ENCODE results near the gene CDK2AP2. TPM values are rescaled to one million over a fixed set of nuclear protein-coding genes. Genes with fewer than 3 reads are reported as not detected.

Gene CDK2AP2
- total RNA-seq, 1 donor from 2014 or later, result 45.0 TPM

- peaks cover 6% of the 10 kb centered on the region for H3K36me3 Mint-ChIP-seq (ENCODE audit: low read depth, unreplicated experiment)
- H3K27ac Mint-ChIP-seq (ENCODE audit: unreplicated experiment), result no peak overlapping the region
- no peak overlapping the region for H3K9ac ChIP-seq (ENCODE audit: low read length)
- no peak overlapping the region for H2AFZ ChIP-seq (ENCODE audit: low read depth, low read length)
- H3K4me1 ChIP-seq (ENCODE audit: insufficient read depth, low read length), result no peaks in the 10 kb centered on the region
- peaks cover 5% of the 10 kb centered on the region for H3K36me3 ChIP-seq (ENCODE audit: insufficient read depth, low read length)
- no peaks in the 10 kb centered on the region for H3K27me3 Mint-ChIP-seq (ENCODE audit: low read depth, unreplicated experiment)
- no peak for FAIRE-seq
- peaks cover 13% of the 10 kb centered on the region for H4K20me1 ChIP-seq (ENCODE audit: insufficient read depth, low read length)
- H3K4me2 ChIP-seq (ENCODE audit: low read length), result no peak overlapping the region
- H3K9me3 Mint-ChIP-seq (ENCODE audit: unreplicated experiment), result no peaks in the 10 kb centered on the region
- H3K4me3 Mint-ChIP-seq (ENCODE audit: unreplicated experiment), result no peak overlapping the region
- no peak overlapping the region for H3K4me3 ChIP-seq (ENCODE audit: insufficient read depth, low read depth, low read length)
- no peaks in the 10 kb centered on the region for H3K27me3 ChIP-seq (ENCODE audit: insufficient read depth, low read length)
- H3K27ac ChIP-seq (ENCODE audit: low read depth, low read length), result no peak overlapping the region
- peaks cover 2% of the 10 kb centered on the region for H3K4me1 Mint-ChIP-seq (ENCODE audit: low read depth, unreplicated experiment)
- DNase-seq (ENCODE audit: low read depth), result no peak
- H3K9me3 ChIP-seq (ENCODE audit: insufficient read depth, low read depth, low read length), result no peaks in the 10 kb centered on the region
- H3K79me2 ChIP-seq (ENCODE audit: insufficient read depth, low read length), result no peaks in the 10 kb centered on the region
- TF ChIP-seq EZH2 (IDR thresholded peaks at IDR 0.05; ENCODE audit: insufficient read depth, low read length) (no peak), CTCF (IDR thresholded peaks at IDR 0.05; ENCODE audit: insufficient read depth, low read depth, low read length) (no peak)
Measured at GRCh38 chr11:67492801-67493547, 15.0 kb downstream of the CDK2AP2 start.

GRCh38 chr11:67492069-67492727, 15.8 kb downstream of the CDK2AP2 start:
- Histone ChIP-seq H3K4me2 (ENCODE audit: low read length) (no peak overlapping the region), H3K27me3 (ENCODE audit: insufficient read depth, low read length) (no peaks in the 10 kb centered on the region), H3K79me2 (ENCODE audit: insufficient read depth, low read length) (no peaks in the 10 kb centered on the region), H4K20me1 (ENCODE audit: insufficient read depth, low read length) (peaks cover 13% of the 10 kb centered on the region), H3K9ac (ENCODE audit: low read length) (no peak overlapping the region), H3K4me1 (ENCODE audit: insufficient read depth, low read length) (no peaks in the 10 kb centered on the region), H3K27ac (ENCODE audit: low read depth, low read length) (no peak overlapping the region), H2AFZ (ENCODE audit: low read depth, low read length) (no peak overlapping the region), H3K4me3 (ENCODE audit: insufficient read depth, low read depth, low read length) (no peak overlapping the region), H3K36me3 (ENCODE audit: insufficient read depth, low read length) (peaks cover 5% of the 10 kb centered on the region), H3K9me3 (ENCODE audit: insufficient read depth, low read depth, low read length) (no peaks in the 10 kb centered on the region)
- H3K4me1 Mint-ChIP-seq (ENCODE audit: low read depth, unreplicated experiment), result peaks cover 2% of the 10 kb centered on the region
- H3K27ac Mint-ChIP-seq (ENCODE audit: unreplicated experiment), result no peak overlapping the region
- H3K9me3 Mint-ChIP-seq (ENCODE audit: unreplicated experiment), result no peaks in the 10 kb centered on the region
- TF ChIP-seq CTCF (IDR thresholded peaks at IDR 0.05; ENCODE audit: insufficient read depth, low read depth, low read length) (no peak), EZH2 (IDR thresholded peaks at IDR 0.05; ENCODE audit: insufficient read depth, low read length) (no peak)
- no peaks in the 10 kb centered on the region for H3K27me3 Mint-ChIP-seq (ENCODE audit: low read depth, unreplicated experiment)
- peaks cover 11% of the 10 kb centered on the region for H3K36me3 Mint-ChIP-seq (ENCODE audit: low read depth, unreplicated experiment)
- FAIRE-seq (no peak), DNase-seq (ENCODE audit: low read depth) (no peak)
- no peak overlapping the region for H3K4me3 Mint-ChIP-seq (ENCODE audit: unreplicated experiment)

Measured in astrocyte (in vitro differentiated cells and primary cell).